MCF 10A (cell line): ENCODE data around the gene ACVR2B. TPM values are rescaled to one million over a fixed set of nuclear protein-coding genes. Genes with fewer than 3 reads are reported as not detected.

Experiments used
- BruUV-seq: library from RNA; stranded (reverse); fragments of 400-500 nt; replicated peaks from 2 replicates; lab custom pipeline; 2021; lab: Mats Ljungman, UMichigan
- CTCF ChIA-PET: fragments of 300-600 bp; sonication (Branson Sonifier 250); formaldehyde crosslinking; extraction: SDS; loops from one replicate; lab custom pipeline; 2021; ENCODE audit warnings: antibody characterized with exemption, inconsistent platforms; lab: Yijun Ruan, JAX
- POLR2A ChIA-PET: fragments of 300-600, 350-650 bp; sonication (Branson Sonifier 250); formaldehyde crosslinking; extraction: SDS; loops from one replicate; lab custom pipeline; 2020; ENCODE audit warnings: antibody characterized with exemption, inconsistent platforms; lab: Yijun Ruan, JAX
- DNase-seq: peaks from one replicate; pipeline ENCODE4 v3.0.0-alpha.2; 2018; ENCODE audit not compliant: unreplicated experiment
- H3K27ac Mint-ChIP-seq: one replicate; pipeline ENCODE4 v1.8.0; 2022; ENCODE audit warnings: mild to moderate bottlenecking, low read depth, mixed read lengths; ENCODE audit not compliant: unreplicated experiment
- H3K27me3 Mint-ChIP-seq: one replicate; pipeline ENCODE4 v1.8.0; 2022; ENCODE audit warnings: mixed read lengths; ENCODE audit not compliant: insufficient read depth, unreplicated experiment
- H3K36me3 Mint-ChIP-seq: one replicate; pipeline ENCODE4 v1.8.0; 2022; ENCODE audit warnings: mild to moderate bottlenecking, moderate library complexity, mixed read lengths; ENCODE audit not compliant: insufficient read depth, unreplicated experiment
- H3K4me1 Mint-ChIP-seq: one replicate; pipeline ENCODE4 v1.8.0; 2022; ENCODE audit warnings: mixed read lengths; ENCODE audit not compliant: insufficient read depth, unreplicated experiment
- H3K4me3 Mint-ChIP-seq: one replicate; pipeline ENCODE4 v1.8.0; 2022; ENCODE audit warnings: mild to moderate bottlenecking, moderate library complexity, mixed read lengths; ENCODE audit not compliant: unreplicated experiment
- H3K9me3 Mint-ChIP-seq: one replicate; pipeline ENCODE4 v1.8.0; 2022; ENCODE audit warnings: mixed read lengths; ENCODE audit not compliant: unreplicated experiment
- intact Hi-C: fragments of 100-400 bp; cut with micrococcal nuclease; formaldehyde crosslinking; loops from 2 replicates; pipeline ENCODE4 v1.14.1; 2022
- total RNA-seq: library from RNA; stranded (reverse); gene quantifications from 2 replicates; pipeline ENCODE4 v1.2.3, GENCODE V29; 2022
- TF ChIP-seq, protein P1 (sequence below): fragments of 200-600 bp; IDR thresholded peaks from one replicate; pipeline ENCODE4 v1.8.0; 2022; ENCODE audit warnings: antibody characterized with exemption, mild to moderate bottlenecking; ENCODE audit not compliant: unreplicated experiment

Gene ACVR2B
- total RNA-seq, 1 experiment from 2014 or later = 3.6 TPM

DNA sequence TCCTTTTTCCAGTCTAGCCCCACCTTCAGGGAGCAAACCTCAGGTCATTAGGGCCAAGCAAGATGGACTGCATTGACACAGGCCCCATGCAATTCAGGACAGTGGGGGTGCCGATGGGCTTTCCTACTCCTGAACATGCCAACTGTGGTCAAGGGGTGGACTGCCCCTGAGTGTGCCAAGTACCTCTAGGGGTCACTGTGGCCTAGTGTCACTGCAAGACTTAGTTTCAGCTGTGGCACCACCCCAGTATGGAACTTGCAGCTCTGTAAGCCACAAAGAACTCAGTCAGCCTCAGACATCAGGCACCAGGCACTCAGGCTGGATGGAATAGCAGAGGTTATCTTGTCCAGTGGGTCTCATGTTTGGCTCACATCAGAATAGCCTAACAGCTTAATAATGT lies 74.8 kb downstream of the ACVR2B start:
- H3K4me3 Mint-ChIP-seq = no peak overlapping the region
- intact Hi-C loops = no loop called here
- H3K27ac Mint-ChIP-seq = no peak overlapping the region
- ChIA-PET POLR2A (no interaction called here), CTCF (interaction anchor here (1.1 to 2.1 kb wide), 3 partner anchors 128 to 471 kb away, joined by 3 to 12 read pairs (median 6); no protein-coding TSS in a partner anchor)
- no peaks in the 10 kb centered on the region for H3K4me1 Mint-ChIP-seq
- H3K27me3 Mint-ChIP-seq = no peaks in the 10 kb centered on the region
- no TSS peak for BruUV-seq
- H3K36me3 Mint-ChIP-seq = peaks cover 39% of the 10 kb centered on the region
- TF ChIP-seq, protein P1, sequence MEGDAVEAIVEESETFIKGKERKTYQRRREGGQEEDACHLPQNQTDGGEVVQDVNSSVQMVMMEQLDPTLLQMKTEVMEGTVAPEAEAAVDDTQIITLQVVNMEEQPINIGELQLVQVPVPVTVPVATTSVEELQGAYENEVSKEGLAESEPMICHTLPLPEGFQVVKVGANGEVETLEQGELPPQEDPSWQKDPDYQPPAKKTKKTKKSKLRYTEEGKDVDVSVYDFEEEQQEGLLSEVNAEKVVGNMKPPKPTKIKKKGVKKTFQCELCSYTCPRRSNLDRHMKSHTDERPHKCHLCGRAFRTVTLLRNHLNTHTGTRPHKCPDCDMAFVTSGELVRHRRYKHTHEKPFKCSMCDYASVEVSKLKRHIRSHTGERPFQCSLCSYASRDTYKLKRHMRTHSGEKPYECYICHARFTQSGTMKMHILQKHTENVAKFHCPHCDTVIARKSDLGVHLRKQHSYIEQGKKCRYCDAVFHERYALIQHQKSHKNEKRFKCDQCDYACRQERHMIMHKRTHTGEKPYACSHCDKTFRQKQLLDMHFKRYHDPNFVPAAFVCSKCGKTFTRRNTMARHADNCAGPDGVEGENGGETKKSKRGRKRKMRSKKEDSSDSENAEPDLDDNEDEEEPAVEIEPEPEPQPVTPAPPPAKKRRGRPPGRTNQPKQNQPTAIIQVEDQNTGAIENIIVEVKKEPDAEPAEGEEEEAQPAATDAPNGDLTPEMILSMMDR = no peak
- H3K9me3 Mint-ChIP-seq = no peaks in the 10 kb centered on the region
- no peak for DNase-seq

DNA sequence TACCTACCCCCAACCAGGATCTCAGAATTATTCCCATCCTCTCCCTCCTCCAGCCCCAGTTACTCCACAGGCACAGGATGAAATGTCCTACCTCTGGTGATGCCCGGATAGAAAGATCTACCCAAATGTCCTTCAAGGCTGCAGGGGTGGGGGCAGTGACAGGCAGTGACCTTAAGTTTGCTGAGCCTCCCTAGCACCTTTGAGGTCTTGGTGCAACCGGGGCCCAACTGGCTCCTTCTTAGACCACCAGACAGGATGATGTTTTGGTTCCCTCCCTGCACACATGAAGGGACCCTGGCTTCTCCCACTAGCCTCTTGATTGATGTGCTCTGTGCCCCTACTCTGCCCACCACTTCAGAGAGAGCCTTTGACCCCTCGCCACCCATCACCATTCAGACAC lies 78.8 kb downstream of the ACVR2B start:
- POLR2A ChIA-PET = no interaction called here
- DNase-seq = no peak
- Mint-ChIP-seq H3K36me3 (peaks cover 8% of the 10 kb centered on the region), H3K27ac (no peak overlapping the region), H3K27me3 (no peaks in the 10 kb centered on the region), H3K9me3 (peaks cover 13% of the 10 kb centered on the region), H3K4me1 (no peaks in the 10 kb centered on the region), H3K4me3 (no peak overlapping the region)
- intact Hi-C loops = no loop called here
- TF ChIP-seq, protein P1 = no peak
- CTCF ChIA-PET = interaction anchor here (0.8 to 3.0 kb wide), 3 partner anchors 11 to 122 kb away, joined by 3 to 14 read pairs (median 5); no protein-coding TSS in a partner anchor
- BruUV-seq = no TSS peak

DNA sequence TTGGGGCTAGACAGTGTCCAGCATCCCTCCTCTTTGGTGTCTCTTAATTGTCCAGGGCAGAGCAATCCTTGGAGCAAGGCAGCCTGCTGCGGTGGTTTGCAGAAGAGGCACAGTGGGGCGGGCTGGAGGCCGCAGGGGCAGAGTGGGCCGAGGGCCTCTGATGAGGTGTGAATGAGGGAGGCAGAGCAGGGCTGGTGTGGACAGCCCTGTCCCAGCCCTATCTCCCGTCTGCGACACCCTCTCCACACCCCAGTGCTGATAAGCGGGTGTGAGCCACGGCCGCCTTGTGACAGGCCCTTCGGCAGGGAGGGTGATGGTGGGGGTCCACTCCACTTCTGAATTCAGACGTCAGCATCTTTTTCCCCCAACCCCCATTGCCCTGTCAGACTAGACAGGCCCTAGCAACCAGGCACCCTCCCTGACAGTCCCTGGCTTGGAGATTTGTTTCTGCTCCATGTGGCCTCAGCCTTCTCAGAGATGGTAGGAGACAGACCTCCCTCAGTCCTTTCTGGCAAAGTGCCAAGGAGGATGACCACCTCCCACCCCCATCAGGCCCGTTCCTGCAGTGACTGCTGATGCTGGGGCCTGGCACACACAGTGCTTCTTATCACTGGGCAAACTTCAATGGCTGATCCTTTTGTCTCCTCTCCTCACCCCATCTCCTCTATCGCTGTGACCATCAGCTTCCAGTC lies 79.7 kb downstream of the ACVR2B start:
- Mint-ChIP-seq H3K4me1 (no peaks in the 10 kb centered on the region), H3K4me3 (no peak overlapping the region), H3K9me3 (peaks cover 13% of the 10 kb centered on the region), H3K27me3 (no peaks in the 10 kb centered on the region), H3K36me3 (peaks cover 8% of the 10 kb centered on the region), H3K27ac (no peak overlapping the region)
- ChIA-PET CTCF (interaction anchor here (0.6 to 3.0 kb wide), 4 partner anchors 12 to 192 kb away, joined by 3 to 14 read pairs (median 3); no protein-coding TSS in a partner anchor), POLR2A (no interaction called here)
- no peak for DNase-seq
- TF ChIP-seq, protein P1 = no peak
- intact Hi-C loops = no loop called here
- no TSS peak for BruUV-seq

DNA sequence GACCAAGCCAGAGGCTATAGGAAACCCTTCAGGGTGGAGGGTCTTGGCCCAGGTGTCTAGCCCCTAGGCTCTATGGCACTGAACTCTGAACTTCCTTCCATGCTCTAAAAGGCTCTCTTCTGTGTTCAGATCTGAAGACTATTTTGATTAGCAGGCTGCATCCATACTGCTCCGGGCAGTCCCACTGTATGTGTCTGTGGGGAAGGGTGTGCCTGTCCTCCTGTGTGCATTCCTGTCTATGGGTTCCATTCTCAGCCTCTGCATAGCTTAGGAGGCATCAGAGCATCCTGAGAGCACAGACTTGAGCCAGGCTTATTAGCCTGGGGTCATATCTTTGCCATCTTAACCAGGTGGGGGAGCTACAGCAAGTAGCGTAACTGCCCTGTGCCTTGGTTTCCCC lies 80.5 kb downstream of the ACVR2B start:
- Mint-ChIP-seq H3K4me1 (no peaks in the 10 kb centered on the region), H3K27ac (no peak overlapping the region), H3K9me3 (peaks cover 13% of the 10 kb centered on the region), H3K4me3 (no peak overlapping the region), H3K36me3 (peaks cover 8% of the 10 kb centered on the region), H3K27me3 (no peaks in the 10 kb centered on the region)
- ChIA-PET CTCF (interaction anchor here (0.6 to 1.5 kb wide), 4 partner anchors 13 to 192 kb away, joined by 3 read pairs; no protein-coding TSS in a partner anchor), POLR2A (no interaction called here)
- DNase-seq = no peak
- TF ChIP-seq, protein P1 = no peak
- intact Hi-C loops = no loop called here
- BruUV-seq = no TSS peak
